NB4 (cell line): ENCODE results near the gene NPAS2.

Experiments used
- DNase-seq: peaks from one replicate; pipeline ENCODE4 v3.0.0; 2010; ENCODE audit warnings: low read depth
- H3K4me3 ChIP-seq: one replicate; pipeline ENCODE4 v1.5.1; 2011; ENCODE audit warnings: mild to moderate bottlenecking, low read depth, low read length, moderate library complexity
- CTCF ChIP-seq: IDR thresholded peaks from one replicate; pipeline ENCODE4 v1.5.1; 2012; ENCODE audit warnings: low read depth, low read length
- MAX ChIP-seq: IDR thresholded peaks from 2 replicates; pipeline ENCODE4 v1.6.1; 2011; ENCODE audit warnings: low read depth, low read length
- MYC ChIP-seq: IDR thresholded peaks from 2 replicates; pipeline ENCODE4 v1.6.1; 2011; ENCODE audit warnings: low read depth, low read length
- POLR2A ChIP-seq: IDR thresholded peaks from 2 replicates; pipeline ENCODE4 v1.6.1; 2011; ENCODE audit warnings: mild to moderate bottlenecking; ENCODE audit not compliant: insufficient read length; ENCODE audit errors: extremely low read depth

The NPAS2 gene

GRCh38 chr2:100819370-100820272 lies at the start of gene NPAS2:
Gene NPAS2 (plus strand): TSS chr2:100820139. CDS start chr2:100904755, 84,616 bp downstream.
- peak; percentile 46 for DNase-seq

GRCh38 chr2:100771125-100771524 lies 48.8 kb upstream of the NPAS2 start:
- H3K4me3 ChIP-seq, result no peak overlapping the region
- no peak for DNase-seq
- TF ChIP-seq MAX (no peak), POLR2A (no peak)

More at GRCh38 chr2:100819370-100820272, at the start of gene NPAS2:
- no peak for TF ChIP-seq MAX
- no peak for TF ChIP-seq POLR2A
- TF ChIP-seq MYC, result no peak
- TF ChIP-seq CTCF, result no peak
- H3K4me3 ChIP-seq, result no peak within 1 kb of the TSS

GRCh38 chr2:100773538-100773937 lies 46.4 kb upstream of the NPAS2 start:
- no peak for TF ChIP-seq CTCF
- no peak for DNase-seq
- H3K4me3 ChIP-seq, result no peak overlapping the region

- no peak overlapping the region for H3K4me3 ChIP-seq
- TF ChIP-seq POLR2A (no peak), CTCF (no peak), MAX (no peak), MYC (no peak)
- no peak for DNase-seq
Observed at GRCh38 chr2:100776445-100776844, 43.5 kb upstream of the NPAS2 start.

GRCh38 chr2:100778637-100779450 lies 41.1 kb upstream of the NPAS2 start:
- no peak for DNase-seq
- TF ChIP-seq CTCF, result no peak
- H3K4me3 ChIP-seq, result no peak overlapping the region

- DNase-seq, result no peak
- TF ChIP-seq MYC (no peak), CTCF (no peak), POLR2A (no peak), MAX (no peak)
- no peak overlapping the region for H3K4me3 ChIP-seq
Observed at GRCh38 chr2:100779908-100780202, 40.1 kb upstream of the NPAS2 start.
